K562 (cell line): ENCODE data around the gene PIGN. TPM values are rescaled to one million over a fixed set of nuclear protein-coding genes. Genes with fewer than 3 reads are reported as not detected.

ENCODE experiments used
- ATAC-seq: fragments of 200-7000 bp; cut with Tn5 transposase; 3 replicates; pipeline ENCODE4 v1.9.1; 2020; ENCODE audit warnings: moderate library complexity
- BruUV-seq: library from RNA; stranded (reverse); fragments of 400-500 nt; replicated peaks from 2 replicates; lab custom pipeline; 2021; lab: Mats Ljungman, UMichigan
- CTCF ChIA-PET: fragments of 300-600 bp; formaldehyde crosslinking; extraction: SDS; loops from one replicate; lab custom pipeline; 2021; ENCODE audit warnings: low intra/inter-chr PET ratio; lab: Yijun Ruan, JAX
- POLR2A ChIA-PET: fragments of 300-600, 350-650 bp; sonication (Branson Sonifier 250); formaldehyde crosslinking; extraction: SDS; loops from one replicate; lab custom pipeline; 2021; ENCODE audit warnings: antibody characterized with exemption, inconsistent platforms; lab: Yijun Ruan, JAX
- DNase-seq, 4 experiments: peaks; one replicate each; pipeline versions ENCODE4 v3.0.0 to v3.0.0-alpha.2; 2011 to 2018; ENCODE audit warnings: low spot score in 3 of 4, mixed read lengths in 3 of 4; ENCODE audit errors: extremely low read depth in 1 of 4
- FAIRE-seq: peaks from 2 replicates; lab custom pipeline; 2011; peaks lifted over from hg19 to GRCh38; lab: Jason Lieb, UNC
- H2AFZ ChIP-seq: 2 replicates; pipeline ENCODE4 v1.6.0; 2011; ENCODE audit warnings: low read depth, low read length, control low read depth, inconsistent platforms
- H3K27ac ChIP-seq: fragments of 200-600 bp; 3 replicates; pipeline ENCODE4 v1.8.0; 2011; ENCODE audit warnings: low read depth, mild to moderate bottlenecking, control low read depth, inconsistent platforms, low read length, moderate library complexity, mixed read lengths; ENCODE audit errors: extremely low read depth
- H3K27me3 ChIP-seq, 2 experiments: fragments of 300-600 bp in 1 of 2; 2 replicates in 1 of 2; 3 replicates in 1 of 2; pipeline versions ENCODE4 v1.6.0 to v1.8.0; 2011; ENCODE audit warnings: inconsistent platforms in 2 of 2, low read length in 2 of 2, mild to moderate bottlenecking in 1 of 2, mixed read lengths in 1 of 2, moderate library complexity in 1 of 2; ENCODE audit not compliant: control insufficient read depth in 2 of 2, insufficient read depth in 2 of 2
- H3K36me3 ChIP-seq: fragments of 300-600 bp; 3 replicates; pipeline ENCODE4 v1.8.0; 2011; ENCODE audit warnings: mild to moderate bottlenecking, low read length, inconsistent platforms; ENCODE audit not compliant: control insufficient read depth, insufficient read depth
- H3K4me1 ChIP-seq, 2 experiments: fragments of 200-600 bp in 1 of 2; replicated peaks in 1 of 2; 2 replicates in 1 of 2; 3 replicates in 1 of 2; pipeline versions ENCODE4 v1.5.1 to v1.8.0; 2011; ENCODE audit warnings: inconsistent platforms in 2 of 2, low read length in 2 of 2, mild to moderate bottlenecking in 1 of 2, mixed read lengths in 1 of 2, moderate library complexity in 1 of 2; ENCODE audit not compliant: control insufficient read depth in 2 of 2, insufficient read depth in 2 of 2
- H3K4me2 ChIP-seq: 2 replicates; pipeline ENCODE4 v1.6.1; 2011; ENCODE audit warnings: low read length, control low read depth, inconsistent platforms, mixed read lengths; ENCODE audit not compliant: insufficient read depth
- H3K4me3 ChIP-seq: fragments of 200-600 bp; sonication (generic), shearing (Covaris generic); 2 replicates; pipeline ENCODE4 v1.5.1; 2016; ENCODE audit warnings: control low read depth, inconsistent platforms
- H3K79me2 ChIP-seq: fragments of 200-600 bp; 3 replicates; pipeline ENCODE4 v1.8.0; 2011; ENCODE audit warnings: low read length, inconsistent platforms; ENCODE audit not compliant: control insufficient read depth, insufficient read depth
- H3K9ac ChIP-seq, 2 experiments: 2 replicates each; pipeline versions ENCODE4 v1.6.0 to v1.6.1; 2011; ENCODE audit warnings: low read depth in 2 of 2, low read length in 2 of 2, control low read depth in 1 of 2, inconsistent platforms in 1 of 2, mild to moderate bottlenecking in 1 of 2, mixed read lengths in 1 of 2; ENCODE audit not compliant: insufficient read depth in 1 of 2
- H3K9me1 ChIP-seq: one replicate; pipeline ENCODE4 v1.6.0; 2011; ENCODE audit warnings: inconsistent platforms, mild to moderate bottlenecking, low read length, moderate library complexity; ENCODE audit not compliant: control insufficient read depth, insufficient read depth
- H3K9me3 ChIP-seq: replicated peaks from 2 replicates; pipeline ENCODE4 v1.5.1; 2011; ENCODE audit warnings: low read depth, low read length, inconsistent platforms; ENCODE audit not compliant: control insufficient read depth, insufficient read depth
- H4K20me1 ChIP-seq: replicated peaks from 2 replicates; pipeline ENCODE4 v1.6.1; 2011; ENCODE audit warnings: low read length, inconsistent platforms, mixed read lengths; ENCODE audit not compliant: control insufficient read depth, insufficient read depth
- BHLHE40 ChIP-seq: IDR thresholded peaks from 2 replicates; pipeline ENCODE4 v1.6.1; 2011; ENCODE audit warnings: low read length, improper control_type of control experiment
- BRF2 ChIP-seq: IDR thresholded peaks from 3 replicates; pipeline ENCODE4 v1.6.1; 2011; ENCODE audit warnings: borderline replicate concordance, mild to moderate bottlenecking; ENCODE audit not compliant: insufficient read length, insufficient read depth
- HIVEP1 ChIP-seq: fragments of 250-450 bp; sonication (Bioruptor Pico); IDR thresholded peaks from 2 replicates; pipeline ENCODE4 v1.4.0; 2020; ENCODE audit warnings: mild to moderate bottlenecking
- NR2F6 ChIP-seq: fragments of 450-650 bp; formaldehyde crosslinking; IDR thresholded peaks from 2 replicates; pipeline ENCODE4 v1.4.0; 2020; ENCODE audit warnings: mild to moderate bottlenecking
- POLR2AphosphoS2 ChIP-seq: IDR thresholded peaks from 2 replicates; pipeline ENCODE4 v1.6.1; 2012; ENCODE audit warnings: low read length, improper control_type of control experiment
- SMARCC2 ChIP-seq: fragments of 450-650 bp; IDR thresholded peaks from 2 replicates; pipeline ENCODE4 v1.6.1; 2017; ENCODE audit warnings: antibody characterized with exemption, moderate library complexity, mild to moderate bottlenecking, low read depth
- TAF9B ChIP-seq: fragments of 450-650 bp; IDR thresholded peaks from 2 replicates; pipeline ENCODE4 v1.6.1; 2018; ENCODE audit warnings: mild to moderate bottlenecking; ENCODE audit not compliant: partially characterized antibody
- THAP12 ChIP-seq: fragments of 250-450 bp; sonication (Bioruptor Pico); IDR thresholded peaks from 2 replicates; pipeline ENCODE4 v1.9.0; 2021; ENCODE audit warnings: mild to moderate bottlenecking, inconsistent platforms
- UBTF ChIP-seq, 2 experiments: IDR thresholded peaks; 2 replicates each; pipeline ENCODE4 v1.6.1; 2012; ENCODE audit warnings: improper control_type of control experiment in 2 of 2, low read depth in 2 of 2, low read length in 2 of 2, borderline replicate concordance in 1 of 2
- WHSC1 ChIP-seq: IDR thresholded peaks from one replicate; pipeline ENCODE4 v1.6.1; 2012; ENCODE audit warnings: low read length, control low read depth, inconsistent platforms
- ZFP30 ChIP-seq: fragments of 250-450 bp; sonication (Bioruptor Pico); IDR thresholded peaks from 2 replicates; pipeline ENCODE4 v1.8.0; 2022; ENCODE audit warnings: moderate library complexity, mild to moderate bottlenecking, inconsistent platforms, borderline replicate concordance
- ZKSCAN3 ChIP-seq: fragments of 250-450 bp; sonication (Bioruptor Pico); IDR thresholded peaks from 2 replicates; pipeline ENCODE4 v1.4.0; 2020
- ZNF140 ChIP-seq: fragments of 250-450 bp; sonication (Bioruptor Pico); IDR thresholded peaks from 2 replicates; pipeline ENCODE4 v1.8.0; 2021; ENCODE audit warnings: moderate library complexity, mild to moderate bottlenecking, inconsistent platforms
- ZNF384 ChIP-seq: IDR thresholded peaks from 2 replicates; pipeline ENCODE4 v1.6.1; 2012; ENCODE audit warnings: low read depth, low read length, improper control_type of control experiment
- ZNF408 ChIP-seq: fragments of 250-450 bp; sonication (Bioruptor Pico); IDR thresholded peaks from 2 replicates; pipeline ENCODE4 v1.4.0; 2020; ENCODE audit warnings: low read depth, mild to moderate bottlenecking, moderate library complexity
- WGBS: fragments of 100-300 bp; shearing (Covaris generic); methylation state at CpG from one replicate; pipeline ENCODE4 v1.1.6; 2016; ENCODE audit warnings: low coverage, mixed read lengths; ENCODE audit not compliant: insufficient coverage; ENCODE audit errors: missing lambda C conversion rate; 5-methylcytosine and 5-hydroxymethylcytosine counted together
- in situ Hi-C: fragments of 300-500 bp; cut with MboI; formaldehyde crosslinking; loops from 4 replicates; pipeline ENCODE4 v1.15.0; 2018; ENCODE audit warnings: inconsistent platforms, mixed read lengths
- intact Hi-C: fragments of 100-400 bp; cut with micrococcal nuclease; formaldehyde crosslinking; loops from 2 replicates; pipeline ENCODE4 v1.14.2; 2022
- polyA plus RNA-seq, 8 experiments: library from polyadenylated mRNA; depleted of rRNA in 4 of 8; stranded (reverse) in 5 of 8; unstranded in 3 of 8; fragments of >200 nt; fragmentation: Nextera tagmentation in 2 of 8; fragmentation: Illumina TruSeq in 1 of 8; extraction: Ambion mirVana in 2 of 8; extraction: Trizol in 1 of 8; gene quantifications; 2 replicates each; pipeline versions ENCODE4 v1.2.1 to v1.2.3, GENCODE V29; 2011 to 2014; ENCODE audit warnings: inconsistent platforms in 1 of 8, missing spikeins in 1 of 8
- total RNA-seq, 7 experiments: library from RNA; depleted of rRNA in 6 of 7; stranded (reverse); fragments of >200 nt in 6 of 7; fragmentation: Illumina TruSeq in 2 of 7; extraction: Trizol in 2 of 7; gene quantifications; 2 replicates each; pipeline versions ENCODE4 v1.2.1 to v1.2.3, GENCODE V29; 2011 to 2021; ENCODE audit warnings: low replicate concordance in 1 of 7

PIGN gene
- total and polyA plus RNA-seq, 9 of the 15 experiments (the other 6 are each of a cell fraction or from before 2014, with no cell fraction given): 9.9 to 25.6 (median 17.3) TPM

- no peak overlapping the region for H3K4me2 ChIP-seq
- no peaks in the 10 kb centered on the region for H3K4me1 ChIP-seq
- 0% methylated on average over 6 of the region's 6 CpGs for WGBS
- no TSS peak for BruUV-seq
- ATAC-seq (no peak), DNase-seq (no peak), FAIRE-seq (no peak)
- H4K20me1 ChIP-seq: no peaks in the 10 kb centered on the region
- ChIA-PET POLR2A (interaction anchor here (0.6 to 1.1 kb wide), 2 partner anchors 38 to 451 kb away, joined by 3 to 4 read pairs; no protein-coding TSS in a partner anchor), CTCF (no interaction called here)
- H2AFZ ChIP-seq: no peak overlapping the region
- no peaks in the 10 kb centered on the region for H3K9me3 ChIP-seq
- no peak overlapping the region for H3K4me3 ChIP-seq
- intact Hi-C loops (no loop called here), in situ Hi-C loops (no loop called here)
- H3K36me3 ChIP-seq: no peaks in the 10 kb centered on the region
- H3K27ac ChIP-seq: no peak overlapping the region
- H3K27me3 ChIP-seq: no peaks in the 10 kb centered on the region
- H3K9ac ChIP-seq: no peak overlapping the region
- no peaks in the 10 kb centered on the region for H3K79me2 ChIP-seq
- H3K9me1 ChIP-seq: no peaks in the 10 kb centered on the region
- TF ChIP-seq ZNF384 (no peak), BHLHE40 (no peak), BRF2 (no peak), TAF9B (no peak), ZNF408 (CRISPR knock-in tag) (no peak), SMARCC2 (no peak), NR2F6 (CRISPR knock-in tag) (no peak), THAP12 (CRISPR knock-in tag) (no peak), ZKSCAN3 (CRISPR knock-in tag) (no peak), WHSC1 (no peak), ZFP30 (CRISPR knock-in tag) (no peak), UBTF (IDR thresholded peaks at IDR 0.05; ENCODE audit: borderline replicate concordance in 1 of 2, low read depth in 2 of 2, low read length in 2 of 2) (no peak), HIVEP1 (CRISPR knock-in tag) (no peak), ZNF140 (CRISPR knock-in tag) (no peak), POLR2AphosphoS2 (no peak)
Measured at GRCh38 chr18:62027914-62028520, 158.8 kb downstream of the PIGN start.
